WTC11 (cell line): ENCODE data around the gene LRRC40. TPM values are rescaled to one million over a fixed set of nuclear protein-coding genes. Genes with fewer than 3 reads are reported as not detected.

ENCODE experiments used
- ATAC-seq: fragments of 200-7000 bp; cut with Tn5 transposase; 2 replicates; pipeline ENCODE4 v1.10.0; 2021; ENCODE audit warnings: mild to moderate bottlenecking, moderate library complexity
- CTCF ChIA-PET: fragments of 300-600 bp; sonication (Branson Sonifier 250); formaldehyde crosslinking; loops from one replicate; lab custom pipeline; 2021; ENCODE audit warnings: antibody characterized with exemption; lab: Charles Lee
- POLR2A ChIA-PET: fragments of 350-600 bp; sonication (Branson Sonifier 250); formaldehyde crosslinking; loops from one replicate; lab custom pipeline; 2021; ENCODE audit warnings: antibody characterized with exemption; lab: Charles Lee
- DNase-seq: peaks from one replicate; pipeline ENCODE4 v3.0.0; 2021; ENCODE audit warnings: low spot score
- H3K27ac Mint-ChIP-seq: 2 replicates; pipeline ENCODE4 v1.8.0; 2021; ENCODE audit warnings: mixed read lengths
- H3K27me3 Mint-ChIP-seq: 2 replicates; pipeline ENCODE4 v1.8.0; 2021; ENCODE audit warnings: low read depth, mild to moderate bottlenecking, moderate library complexity, mixed read lengths
- H3K36me3 Mint-ChIP-seq: 2 replicates; pipeline ENCODE4 v1.8.0; 2021; ENCODE audit warnings: mixed read lengths
- H3K4me1 Mint-ChIP-seq: 2 replicates; pipeline ENCODE4 v1.8.0; 2022; ENCODE audit warnings: mixed read lengths
- H3K4me3 Mint-ChIP-seq: 2 replicates; pipeline ENCODE4 v1.8.0; 2021; ENCODE audit warnings: mild to moderate bottlenecking, moderate library complexity, mixed read lengths
- H3K9me3 Mint-ChIP-seq: 2 replicates; pipeline ENCODE4 v1.8.0; 2021; ENCODE audit warnings: mixed read lengths
- ATF1 ChIP-seq: sonication (generic); formaldehyde crosslinking; IDR thresholded peaks from 2 replicates; pipeline ENCODE4 v1.8.1; 2023; ENCODE audit warnings: mild to moderate bottlenecking, moderate library complexity, missing genetic modification reagents
- CREM ChIP-seq: sonication (generic); formaldehyde crosslinking; IDR thresholded peaks from 2 replicates; pipeline ENCODE4 v1.8.1; 2022; ENCODE audit warnings: mild to moderate bottlenecking, missing genetic modification reagents, moderate library complexity
- ETV6 ChIP-seq: sonication (generic); formaldehyde crosslinking; IDR thresholded peaks from 2 replicates; pipeline ENCODE4 v1.8.1; 2022; ENCODE audit warnings: mild to moderate bottlenecking, missing genetic modification reagents
- GABPB1 ChIP-seq: sonication (generic); formaldehyde crosslinking; IDR thresholded peaks from 2 replicates; pipeline ENCODE4 v1.8.1; 2023; ENCODE audit warnings: mild to moderate bottlenecking, missing genetic modification reagents
- KAT7 ChIP-seq: sonication (generic); formaldehyde crosslinking; IDR thresholded peaks from 2 replicates; pipeline ENCODE4 v1.8.1; 2023; ENCODE audit warnings: missing genetic modification reagents, mild to moderate bottlenecking, borderline replicate concordance
- NFATC4 ChIP-seq: fragments of 250-450 bp; sonication (Bioruptor Pico); IDR thresholded peaks from 2 replicates; pipeline ENCODE4 v1.9.0; 2021; ENCODE audit warnings: mild to moderate bottlenecking
- NFE2L1 ChIP-seq: sonication (generic); formaldehyde crosslinking; IDR thresholded peaks from 2 replicates; pipeline ENCODE4 v1.8.1; 2023; ENCODE audit warnings: missing genetic modification reagents
- NFYB ChIP-seq: sonication (generic); formaldehyde crosslinking; conservative IDR thresholded peaks from 2 replicates; pipeline ENCODE4 v1.8.0; 2022; ENCODE audit warnings: low read depth, missing genetic modification reagents
- SMAD3 ChIP-seq: sonication (generic); formaldehyde crosslinking; IDR thresholded peaks from 2 replicates; pipeline ENCODE4 v1.8.0; 2022; ENCODE audit warnings: missing genetic modification reagents, mild to moderate bottlenecking, borderline replicate concordance
- SOX15 ChIP-seq: fragments of 250-450 bp; sonication (Bioruptor Pico); IDR thresholded peaks from 2 replicates; pipeline ENCODE4 v1.9.0; 2021; ENCODE audit warnings: mild to moderate bottlenecking
- ZBTB21 ChIP-seq: sonication (generic); formaldehyde crosslinking; IDR thresholded peaks from 2 replicates; pipeline ENCODE4 v1.8.1; 2023; ENCODE audit warnings: mild to moderate bottlenecking, missing genetic modification reagents, borderline replicate concordance
- total RNA-seq: library from RNA; stranded (reverse); gene quantifications from 3 replicates; pipeline ENCODE4 v1.2.3, GENCODE V29; 2021
- TF ChIP-seq, protein P1 (sequence below): sonication (generic); formaldehyde crosslinking; IDR thresholded peaks from 2 replicates; pipeline ENCODE4 v1.8.0; 2023; ENCODE audit warnings: mild to moderate bottlenecking, missing genetic modification reagents
- TF ChIP-seq, protein P2 (sequence below): fragments of 250-450 bp; sonication (Bioruptor Pico); IDR thresholded peaks from 2 replicates; pipeline ENCODE4 v2.1.2; 2022; ENCODE audit warnings: mild to moderate bottlenecking, moderate library complexity
- TF ChIP-seq, protein P3 (sequence below): sonication (generic); formaldehyde crosslinking; IDR thresholded peaks from 2 replicates; pipeline ENCODE4 v1.8.1; 2022; ENCODE audit warnings: missing genetic modification reagents, borderline replicate concordance
- TF ChIP-seq, protein P4 (sequence below): sonication (generic); formaldehyde crosslinking; IDR thresholded peaks from 2 replicates; pipeline ENCODE4 v1.8.0; 2022; ENCODE audit warnings: mild to moderate bottlenecking, missing genetic modification reagents
- TF ChIP-seq, protein P5 (sequence below): sonication (generic); formaldehyde crosslinking; conservative IDR thresholded peaks from 2 replicates; pipeline ENCODE4 v1.8.1; 2022; ENCODE audit warnings: mild to moderate bottlenecking, missing genetic modification reagents
- TF ChIP-seq, protein P6 (sequence below): sonication (generic); formaldehyde crosslinking; IDR thresholded peaks from 2 replicates; pipeline ENCODE4 v1.8.1; 2023; ENCODE audit warnings: mild to moderate bottlenecking, missing genetic modification reagents, borderline replicate concordance
- TF ChIP-seq, protein P7 (sequence below): sonication (generic); formaldehyde crosslinking; IDR thresholded peaks from 2 replicates; pipeline ENCODE4 v1.8.0; 2022; ENCODE audit warnings: mild to moderate bottlenecking, missing genetic modification reagents
- TF ChIP-seq, protein P8 (sequence below): sonication (generic); formaldehyde crosslinking; IDR thresholded peaks from 2 replicates; pipeline ENCODE4 v1.8.1; 2023; ENCODE audit warnings: mild to moderate bottlenecking, missing genetic modification reagents
- TF ChIP-seq, protein P9 (sequence below): sonication (generic); formaldehyde crosslinking; IDR thresholded peaks from 2 replicates; pipeline ENCODE4 v1.8.0; 2022; ENCODE audit warnings: mild to moderate bottlenecking, missing genetic modification reagents

The LRRC40 gene
- total RNA-seq, 1 experiment from 2014 or later: 26.7 TPM

DNA sequence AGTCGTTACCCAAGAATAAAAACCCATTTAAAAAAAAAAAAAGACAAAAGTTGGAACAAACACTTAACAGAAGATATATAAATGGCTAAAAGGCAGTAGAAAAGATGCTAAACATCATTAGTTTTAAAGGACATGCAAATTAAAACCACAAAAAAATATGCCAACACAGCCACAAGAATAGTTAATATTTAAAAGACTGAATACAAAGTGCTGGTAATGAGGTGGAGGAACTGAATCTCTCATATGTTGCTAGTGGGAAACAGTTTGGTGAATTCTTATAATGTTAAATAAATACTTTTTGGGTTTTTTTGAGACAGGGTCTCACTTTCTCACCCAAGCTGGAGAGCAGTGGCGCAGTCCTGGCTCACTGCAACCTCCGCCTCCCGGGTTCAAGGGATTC lies 10.0 kb downstream of the LRRC40 start:
- TF ChIP-seq NFYB (CRISPR knock-in tag): no peak
- TF ChIP-seq KAT7 (CRISPR knock-in tag): no peak
- TF ChIP-seq ZBTB21 (CRISPR knock-in tag): no peak
- TF ChIP-seq, protein P1, sequence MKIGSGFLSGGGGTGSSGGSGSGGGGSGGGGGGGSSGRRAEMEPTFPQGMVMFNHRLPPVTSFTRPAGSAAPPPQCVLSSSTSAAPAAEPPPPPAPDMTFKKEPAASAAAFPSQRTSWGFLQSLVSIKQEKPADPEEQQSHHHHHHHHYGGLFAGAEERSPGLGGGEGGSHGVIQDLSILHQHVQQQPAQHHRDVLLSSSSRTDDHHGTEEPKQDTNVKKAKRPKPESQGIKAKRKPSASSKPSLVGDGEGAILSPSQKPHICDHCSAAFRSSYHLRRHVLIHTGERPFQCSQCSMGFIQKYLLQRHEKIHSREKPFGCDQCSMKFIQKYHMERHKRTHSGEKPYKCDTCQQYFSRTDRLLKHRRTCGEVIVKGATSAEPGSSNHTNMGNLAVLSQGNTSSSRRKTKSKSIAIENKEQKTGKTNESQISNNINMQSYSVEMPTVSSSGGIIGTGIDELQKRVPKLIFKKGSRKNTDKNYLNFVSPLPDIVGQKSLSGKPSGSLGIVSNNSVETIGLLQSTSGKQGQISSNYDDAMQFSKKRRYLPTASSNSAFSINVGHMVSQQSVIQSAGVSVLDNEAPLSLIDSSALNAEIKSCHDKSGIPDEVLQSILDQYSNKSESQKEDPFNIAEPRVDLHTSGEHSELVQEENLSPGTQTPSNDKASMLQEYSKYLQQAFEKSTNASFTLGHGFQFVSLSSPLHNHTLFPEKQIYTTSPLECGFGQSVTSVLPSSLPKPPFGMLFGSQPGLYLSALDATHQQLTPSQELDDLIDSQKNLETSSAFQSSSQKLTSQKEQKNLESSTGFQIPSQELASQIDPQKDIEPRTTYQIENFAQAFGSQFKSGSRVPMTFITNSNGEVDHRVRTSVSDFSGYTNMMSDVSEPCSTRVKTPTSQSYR (CRISPR knock-in tag): no peak
- TF ChIP-seq CREM (CRISPR knock-in tag): no peak
- no peak for TF ChIP-seq NFE2L1
- TF ChIP-seq, protein P2, sequence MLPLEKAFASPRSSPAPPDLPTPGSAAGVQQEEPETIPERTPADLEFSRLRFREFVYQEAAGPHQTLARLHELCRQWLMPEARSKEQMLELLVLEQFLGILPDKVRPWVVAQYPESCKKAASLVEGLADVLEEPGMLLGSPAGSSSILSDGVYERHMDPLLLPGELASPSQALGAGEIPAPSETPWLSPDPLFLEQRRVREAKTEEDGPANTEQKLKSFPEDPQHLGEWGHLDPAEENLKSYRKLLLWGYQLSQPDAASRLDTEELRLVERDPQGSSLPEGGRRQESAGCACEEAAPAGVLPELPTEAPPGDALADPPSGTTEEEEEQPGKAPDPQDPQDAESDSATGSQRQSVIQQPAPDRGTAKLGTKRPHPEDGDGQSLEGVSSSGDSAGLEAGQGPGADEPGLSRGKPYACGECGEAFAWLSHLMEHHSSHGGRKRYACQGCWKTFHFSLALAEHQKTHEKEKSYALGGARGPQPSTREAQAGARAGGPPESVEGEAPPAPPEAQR (CRISPR knock-in tag): no peak
- TF ChIP-seq, protein P3, sequence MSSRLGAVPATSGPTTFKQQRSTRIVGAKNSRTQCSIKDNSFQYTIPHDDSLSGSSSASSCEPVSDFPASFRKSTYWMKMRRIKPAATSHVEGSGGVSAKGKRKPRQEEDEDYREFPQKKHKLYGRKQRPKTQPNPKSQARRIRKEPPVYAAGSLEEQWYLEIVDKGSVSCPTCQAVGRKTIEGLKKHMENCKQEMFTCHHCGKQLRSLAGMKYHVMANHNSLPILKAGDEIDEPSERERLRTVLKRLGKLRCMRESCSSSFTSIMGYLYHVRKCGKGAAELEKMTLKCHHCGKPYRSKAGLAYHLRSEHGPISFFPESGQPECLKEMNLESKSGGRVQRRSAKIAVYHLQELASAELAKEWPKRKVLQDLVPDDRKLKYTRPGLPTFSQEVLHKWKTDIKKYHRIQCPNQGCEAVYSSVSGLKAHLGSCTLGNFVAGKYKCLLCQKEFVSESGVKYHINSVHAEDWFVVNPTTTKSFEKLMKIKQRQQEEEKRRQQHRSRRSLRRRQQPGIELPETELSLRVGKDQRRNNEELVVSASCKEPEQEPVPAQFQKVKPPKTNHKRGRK (CRISPR knock-in tag): no peak
- no peak for TF ChIP-seq ATF1 (CRISPR knock-in tag)
- TF ChIP-seq NFATC4 (CRISPR knock-in tag): no peak
- TF ChIP-seq GABPB1 (CRISPR knock-in tag): no peak
- no peak for TF ChIP-seq ETV6 (CRISPR knock-in tag)
- no peak for TF ChIP-seq SOX15 (CRISPR knock-in tag)
- no peak for TF ChIP-seq SMAD3 (CRISPR knock-in tag)
- TF ChIP-seq, protein P4, sequence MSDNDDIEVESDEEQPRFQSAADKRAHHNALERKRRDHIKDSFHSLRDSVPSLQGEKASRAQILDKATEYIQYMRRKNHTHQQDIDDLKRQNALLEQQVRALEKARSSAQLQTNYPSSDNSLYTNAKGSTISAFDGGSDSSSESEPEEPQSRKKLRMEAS (CRISPR knock-in tag): no peak
- TF ChIP-seq, protein P5, sequence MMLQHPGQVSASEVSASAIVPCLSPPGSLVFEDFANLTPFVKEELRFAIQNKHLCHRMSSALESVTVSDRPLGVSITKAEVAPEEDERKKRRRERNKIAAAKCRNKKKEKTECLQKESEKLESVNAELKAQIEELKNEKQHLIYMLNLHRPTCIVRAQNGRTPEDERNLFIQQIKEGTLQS (CRISPR knock-in tag): no peak
- TF ChIP-seq, protein P6, sequence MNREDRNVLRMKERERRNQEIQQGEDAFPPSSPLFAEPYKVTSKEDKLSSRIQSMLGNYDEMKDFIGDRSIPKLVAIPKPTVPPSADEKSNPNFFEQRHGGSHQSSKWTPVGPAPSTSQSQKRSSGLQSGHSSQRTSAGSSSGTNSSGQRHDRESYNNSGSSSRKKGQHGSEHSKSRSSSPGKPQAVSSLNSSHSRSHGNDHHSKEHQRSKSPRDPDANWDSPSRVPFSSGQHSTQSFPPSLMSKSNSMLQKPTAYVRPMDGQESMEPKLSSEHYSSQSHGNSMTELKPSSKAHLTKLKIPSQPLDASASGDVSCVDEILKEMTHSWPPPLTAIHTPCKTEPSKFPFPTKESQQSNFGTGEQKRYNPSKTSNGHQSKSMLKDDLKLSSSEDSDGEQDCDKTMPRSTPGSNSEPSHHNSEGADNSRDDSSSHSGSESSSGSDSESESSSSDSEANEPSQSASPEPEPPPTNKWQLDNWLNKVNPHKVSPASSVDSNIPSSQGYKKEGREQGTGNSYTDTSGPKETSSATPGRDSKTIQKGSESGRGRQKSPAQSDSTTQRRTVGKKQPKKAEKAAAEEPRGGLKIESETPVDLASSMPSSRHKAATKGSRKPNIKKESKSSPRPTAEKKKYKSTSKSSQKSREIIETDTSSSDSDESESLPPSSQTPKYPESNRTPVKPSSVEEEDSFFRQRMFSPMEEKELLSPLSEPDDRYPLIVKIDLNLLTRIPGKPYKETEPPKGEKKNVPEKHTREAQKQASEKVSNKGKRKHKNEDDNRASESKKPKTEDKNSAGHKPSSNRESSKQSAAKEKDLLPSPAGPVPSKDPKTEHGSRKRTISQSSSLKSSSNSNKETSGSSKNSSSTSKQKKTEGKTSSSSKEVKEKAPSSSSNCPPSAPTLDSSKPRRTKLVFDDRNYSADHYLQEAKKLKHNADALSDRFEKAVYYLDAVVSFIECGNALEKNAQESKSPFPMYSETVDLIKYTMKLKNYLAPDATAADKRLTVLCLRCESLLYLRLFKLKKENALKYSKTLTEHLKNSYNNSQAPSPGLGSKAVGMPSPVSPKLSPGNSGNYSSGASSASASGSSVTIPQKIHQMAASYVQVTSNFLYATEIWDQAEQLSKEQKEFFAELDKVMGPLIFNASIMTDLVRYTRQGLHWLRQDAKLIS (CRISPR knock-in tag): no peak
- TF ChIP-seq, protein P7, sequence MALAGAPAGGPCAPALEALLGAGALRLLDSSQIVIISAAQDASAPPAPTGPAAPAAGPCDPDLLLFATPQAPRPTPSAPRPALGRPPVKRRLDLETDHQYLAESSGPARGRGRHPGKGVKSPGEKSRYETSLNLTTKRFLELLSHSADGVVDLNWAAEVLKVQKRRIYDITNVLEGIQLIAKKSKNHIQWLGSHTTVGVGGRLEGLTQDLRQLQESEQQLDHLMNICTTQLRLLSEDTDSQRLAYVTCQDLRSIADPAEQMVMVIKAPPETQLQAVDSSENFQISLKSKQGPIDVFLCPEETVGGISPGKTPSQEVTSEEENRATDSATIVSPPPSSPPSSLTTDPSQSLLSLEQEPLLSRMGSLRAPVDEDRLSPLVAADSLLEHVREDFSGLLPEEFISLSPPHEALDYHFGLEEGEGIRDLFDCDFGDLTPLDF (CRISPR knock-in tag): no peak
- TF ChIP-seq, protein P8, sequence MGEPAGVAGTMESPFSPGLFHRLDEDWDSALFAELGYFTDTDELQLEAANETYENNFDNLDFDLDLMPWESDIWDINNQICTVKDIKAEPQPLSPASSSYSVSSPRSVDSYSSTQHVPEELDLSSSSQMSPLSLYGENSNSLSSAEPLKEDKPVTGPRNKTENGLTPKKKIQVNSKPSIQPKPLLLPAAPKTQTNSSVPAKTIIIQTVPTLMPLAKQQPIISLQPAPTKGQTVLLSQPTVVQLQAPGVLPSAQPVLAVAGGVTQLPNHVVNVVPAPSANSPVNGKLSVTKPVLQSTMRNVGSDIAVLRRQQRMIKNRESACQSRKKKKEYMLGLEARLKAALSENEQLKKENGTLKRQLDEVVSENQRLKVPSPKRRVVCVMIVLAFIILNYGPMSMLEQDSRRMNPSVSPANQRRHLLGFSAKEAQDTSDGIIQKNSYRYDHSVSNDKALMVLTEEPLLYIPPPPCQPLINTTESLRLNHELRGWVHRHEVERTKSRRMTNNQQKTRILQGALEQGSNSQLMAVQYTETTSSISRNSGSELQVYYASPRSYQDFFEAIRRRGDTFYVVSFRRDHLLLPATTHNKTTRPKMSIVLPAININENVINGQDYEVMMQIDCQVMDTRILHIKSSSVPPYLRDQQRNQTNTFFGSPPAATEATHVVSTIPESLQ (CRISPR knock-in tag): no peak
- TF ChIP-seq, protein P9, sequence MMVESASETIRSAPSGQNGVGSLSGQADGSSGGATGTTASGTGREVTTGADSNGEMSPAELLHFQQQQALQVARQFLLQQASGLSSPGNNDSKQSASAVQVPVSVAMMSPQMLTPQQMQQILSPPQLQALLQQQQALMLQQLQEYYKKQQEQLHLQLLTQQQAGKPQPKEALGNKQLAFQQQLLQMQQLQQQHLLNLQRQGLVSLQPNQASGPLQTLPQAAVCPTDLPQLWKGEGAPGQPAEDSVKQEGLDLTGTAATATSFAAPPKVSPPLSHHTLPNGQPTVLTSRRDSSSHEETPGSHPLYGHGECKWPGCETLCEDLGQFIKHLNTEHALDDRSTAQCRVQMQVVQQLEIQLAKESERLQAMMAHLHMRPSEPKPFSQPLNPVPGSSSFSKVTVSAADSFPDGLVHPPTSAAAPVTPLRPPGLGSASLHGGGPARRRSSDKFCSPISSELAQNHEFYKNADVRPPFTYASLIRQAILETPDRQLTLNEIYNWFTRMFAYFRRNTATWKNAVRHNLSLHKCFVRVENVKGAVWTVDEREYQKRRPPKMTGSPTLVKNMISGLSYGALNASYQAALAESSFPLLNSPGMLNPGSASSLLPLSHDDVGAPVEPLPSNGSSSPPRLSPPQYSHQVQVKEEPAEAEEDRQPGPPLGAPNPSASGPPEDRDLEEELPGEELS: no peak
- H3K36me3 Mint-ChIP-seq: no peaks in the 10 kb centered on the region
- no peak overlapping the region for H3K27ac Mint-ChIP-seq
- no peaks in the 10 kb centered on the region for H3K4me1 Mint-ChIP-seq
- ChIA-PET POLR2A (no interaction called here), CTCF (no interaction called here)
- H3K4me3 Mint-ChIP-seq: no peak overlapping the region
- DNase-seq (no peak), ATAC-seq (no peak)
- peaks cover 8% of the 10 kb centered on the region for H3K9me3 Mint-ChIP-seq
- H3K27me3 Mint-ChIP-seq: no peaks in the 10 kb centered on the region
